Suprapubic skin (tissue), 4 donors: Measurements from ENCODE around the gene RERE. TPM values are rescaled to one million over a fixed set of nuclear protein-coding genes. Genes with fewer than 3 reads are reported as not detected.

Experiments used
- DNase-seq, 2 donors: peaks; one replicate each; pipeline ENCODE4 v3.0.0-alpha.2; 2019; ENCODE audit warnings: low spot score in 2 of 2
- H3K27ac ChIP-seq: fragments of 200-600 bp; sonication (generic); one replicate; pipeline ENCODE4 v1.5.1; 2019
- H3K27me3 ChIP-seq: fragments of 200-600 bp; sonication (generic); one replicate; pipeline ENCODE4 v1.5.1; 2019
- H3K36me3 ChIP-seq: fragments of 200-600 bp; sonication (generic); one replicate; pipeline ENCODE4 v1.5.1; 2019
- H3K4me1 ChIP-seq: fragments of 200-600 bp; sonication (generic); one replicate; pipeline ENCODE4 v1.5.1; 2019
- H3K4me3 ChIP-seq: fragments of 200-600 bp; sonication (generic); one replicate; pipeline ENCODE4 v1.5.1; 2019; ENCODE audit warnings: mild to moderate bottlenecking
- H3K9me3 ChIP-seq: fragments of 200-600 bp; sonication (generic); one replicate; pipeline ENCODE4 v1.5.1; 2019
- EP300 ChIP-seq: sonication (generic); formaldehyde crosslinking; IDR thresholded peaks from one replicate; pipeline ENCODE4 v1.6.1; 2017; ENCODE audit warnings: antibody characterized with exemption
- POLR2A ChIP-seq, 2 donors: fragments of 450-650 bp; IDR thresholded peaks; one replicate each; pipeline ENCODE4 v1.6.1; 2017; ENCODE audit warnings: antibody characterized with exemption in 2 of 2, mild to moderate bottlenecking in 2 of 2, moderate library complexity in 2 of 2
- POLR2AphosphoS5 ChIP-seq, 3 donors: sonication (generic); formaldehyde crosslinking; IDR thresholded peaks; one replicate each; pipeline ENCODE4 v1.6.1; 2017; ENCODE audit warnings: antibody characterized with exemption in 3 of 3
- WGBS: methylation state at CpG from one replicate; pipeline ENCODE4 v1.1.5; 2018; 5-methylcytosine and 5-hydroxymethylcytosine counted together
- total RNA-seq, 4 donors: library from RNA; depleted of rRNA; stranded (reverse); fragments of >200 nt; gene quantifications; one replicate each; pipeline ENCODE4 v1.1.0, GENCODE V29; 2016
- TF ChIP-seq, protein P1 (sequence below), 2 donors: fragments of 200-600 bp in 1 of 2; fragments of 450-650 bp in 1 of 2; sonication (generic) in 1 of 2; IDR thresholded peaks; one replicate each; pipeline ENCODE4 v1.5.1; 2016 to 2019; ENCODE audit warnings: antibody characterized with exemption in 2 of 2, mild to moderate bottlenecking in 1 of 2, moderate library complexity in 1 of 2

RERE gene
- total RNA-seq, 4 donors from 2014 or later = 43.4 to 113 (median 83.3) TPM

DNA sequence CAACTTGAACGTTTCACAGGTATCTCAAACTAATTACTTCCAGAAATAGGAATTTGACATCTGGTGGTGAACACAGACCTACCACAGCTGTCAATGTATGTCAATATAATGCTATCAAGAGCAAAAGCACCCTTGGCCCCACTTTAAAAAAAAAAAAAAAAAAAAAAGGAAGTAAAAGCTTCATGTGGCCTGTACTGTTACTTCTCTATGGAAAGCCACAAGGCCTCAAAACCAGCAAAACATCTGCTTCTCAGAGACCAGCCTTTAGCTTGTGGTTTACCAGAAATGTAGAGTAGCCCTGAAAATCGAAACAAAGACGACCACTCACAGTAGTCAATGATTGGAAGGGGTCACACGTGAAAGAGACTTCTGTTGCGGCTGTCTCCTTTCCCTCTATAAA, 389.9 kb downstream of the RERE start:
- Histone ChIP-seq H3K4me1 (peaks cover 24% of the 10 kb centered on the region), H3K36me3 (no peaks in the 10 kb centered on the region), H3K9me3 (no peaks in the 10 kb centered on the region), H3K27me3 (no peaks in the 10 kb centered on the region), H3K27ac (peak overlapping the region; percentile 12), H3K4me3 (no peak overlapping the region)
- no peak for DNase-seq
- TF ChIP-seq, protein P1, sequence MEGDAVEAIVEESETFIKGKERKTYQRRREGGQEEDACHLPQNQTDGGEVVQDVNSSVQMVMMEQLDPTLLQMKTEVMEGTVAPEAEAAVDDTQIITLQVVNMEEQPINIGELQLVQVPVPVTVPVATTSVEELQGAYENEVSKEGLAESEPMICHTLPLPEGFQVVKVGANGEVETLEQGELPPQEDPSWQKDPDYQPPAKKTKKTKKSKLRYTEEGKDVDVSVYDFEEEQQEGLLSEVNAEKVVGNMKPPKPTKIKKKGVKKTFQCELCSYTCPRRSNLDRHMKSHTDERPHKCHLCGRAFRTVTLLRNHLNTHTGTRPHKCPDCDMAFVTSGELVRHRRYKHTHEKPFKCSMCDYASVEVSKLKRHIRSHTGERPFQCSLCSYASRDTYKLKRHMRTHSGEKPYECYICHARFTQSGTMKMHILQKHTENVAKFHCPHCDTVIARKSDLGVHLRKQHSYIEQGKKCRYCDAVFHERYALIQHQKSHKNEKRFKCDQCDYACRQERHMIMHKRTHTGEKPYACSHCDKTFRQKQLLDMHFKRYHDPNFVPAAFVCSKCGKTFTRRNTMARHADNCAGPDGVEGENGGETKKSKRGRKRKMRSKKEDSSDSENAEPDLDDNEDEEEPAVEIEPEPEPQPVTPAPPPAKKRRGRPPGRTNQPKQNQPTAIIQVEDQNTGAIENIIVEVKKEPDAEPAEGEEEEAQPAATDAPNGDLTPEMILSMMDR (IDR thresholded peaks at IDR 0.05) = no peak
- no peak for TF ChIP-seq EP300
- TF ChIP-seq POLR2A (IDR thresholded peaks at IDR 0.05) = no peak
- TF ChIP-seq POLR2AphosphoS5 (IDR thresholded peaks at IDR 0.05) = no peak
- WGBS = 85% methylated on average over 5 of the region's 5 CpGs

DNA sequence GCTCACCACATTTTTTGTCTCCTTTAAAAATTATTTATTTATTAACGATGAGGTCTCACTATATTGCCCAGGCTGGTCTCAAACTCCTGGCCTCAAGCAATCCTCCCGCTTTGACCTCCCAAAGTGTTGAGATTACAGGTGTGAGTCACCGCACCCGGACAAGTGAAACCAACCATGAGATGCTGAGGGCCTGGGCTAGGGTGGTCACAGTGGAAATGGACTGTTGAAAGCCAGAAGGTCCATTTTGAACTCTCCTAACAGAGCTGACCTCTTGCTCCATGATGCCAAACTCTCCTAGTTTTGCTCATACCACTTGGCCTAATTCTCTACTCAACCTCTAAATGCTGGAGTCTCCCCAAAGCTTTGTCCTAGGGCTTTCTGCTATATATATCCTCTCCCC, 390.4 kb downstream of the RERE start:
- Histone ChIP-seq H3K36me3 (no peaks in the 10 kb centered on the region), H3K4me1 (peaks cover 27% of the 10 kb centered on the region), H3K9me3 (no peaks in the 10 kb centered on the region), H3K27me3 (no peaks in the 10 kb centered on the region), H3K4me3 (no peak overlapping the region), H3K27ac (peak overlapping the region; percentile 3)
- WGBS = 99% methylated on average over 4 of the region's 4 CpGs
- DNase-seq = no peak
- no peak for TF ChIP-seq POLR2AphosphoS5 (IDR thresholded peaks at IDR 0.05)
- no peak for TF ChIP-seq EP300
- TF ChIP-seq, protein P1 (IDR thresholded peaks at IDR 0.05) = no peak
- TF ChIP-seq POLR2A (IDR thresholded peaks at IDR 0.05) = no peak

DNA sequence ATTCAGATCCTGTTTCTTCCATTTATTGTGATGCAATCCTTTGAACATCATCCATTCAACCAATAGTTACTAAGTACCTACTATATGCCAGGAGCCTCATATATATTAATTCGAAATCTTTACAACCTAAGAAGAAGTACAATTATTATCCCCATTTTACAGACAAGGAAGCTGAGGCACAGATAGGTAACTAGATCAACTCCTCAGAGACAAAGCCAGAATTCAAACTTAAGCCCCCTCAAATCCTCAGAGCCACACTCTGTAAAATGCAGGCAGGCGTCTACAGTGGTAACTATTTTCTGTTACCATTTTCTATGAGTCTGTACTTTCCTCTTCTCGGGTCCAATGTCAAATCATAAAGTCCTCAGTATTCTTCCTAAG, 391.7 kb downstream of the RERE start:
- Histone ChIP-seq H3K27me3 (no peaks in the 10 kb centered on the region), H3K27ac (peak overlapping the region; percentile 100), H3K4me3 (no peak overlapping the region), H3K4me1 (peaks cover 33% of the 10 kb centered on the region), H3K36me3 (no peaks in the 10 kb centered on the region), H3K9me3 (no peaks in the 10 kb centered on the region)
- DNase-seq = no peak
- TF ChIP-seq POLR2A (IDR thresholded peaks at IDR 0.05) (no peak), EP300 (no peak), POLR2AphosphoS5 (IDR thresholded peaks at IDR 0.05) (no peak)
- TF ChIP-seq, protein P1 (IDR thresholded peaks at IDR 0.05) = no peak
- 95% methylated on average over 3 of the region's 3 CpGs for WGBS

DNA sequence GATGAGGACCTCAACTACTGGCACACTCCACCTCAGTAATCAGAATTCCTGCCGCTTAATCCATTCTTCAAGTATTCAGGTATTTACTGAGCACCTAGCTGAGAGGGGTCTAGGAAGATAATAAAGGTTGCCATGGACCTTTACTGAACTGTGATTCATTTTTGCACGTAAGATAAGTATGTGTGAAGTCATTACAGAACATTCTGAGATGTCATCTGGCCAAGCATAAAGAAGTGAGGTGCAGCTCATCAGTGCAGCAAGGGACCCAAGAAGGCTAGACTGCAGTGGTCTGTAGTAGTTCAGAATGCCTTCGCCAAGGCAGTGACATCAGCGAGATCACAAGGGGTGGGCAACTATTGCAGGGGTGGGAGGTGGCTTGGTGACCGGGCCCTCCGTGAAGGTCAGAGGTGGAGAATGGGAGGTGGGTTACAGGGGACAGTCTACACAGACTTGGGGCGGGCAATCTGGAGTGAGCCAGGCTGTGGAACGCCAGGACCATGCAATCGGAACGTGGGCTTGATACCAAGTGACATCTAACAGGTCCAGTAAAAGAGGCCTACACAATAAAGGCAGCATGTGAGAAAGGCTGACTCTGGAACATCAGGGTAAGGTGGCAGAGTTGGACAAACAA, 392.2 kb downstream of the RERE start:
- TF ChIP-seq POLR2A (IDR thresholded peaks at IDR 0.05) = no peak
- TF ChIP-seq, protein P1 (IDR thresholded peaks at IDR 0.05) = no peak
- TF ChIP-seq EP300 = no peak
- TF ChIP-seq POLR2AphosphoS5 (IDR thresholded peaks at IDR 0.05) = no peak
- H3K4me3 ChIP-seq = peak overlapping the region; percentile 95
- peaks cover 4% of the 10 kb centered on the region for H3K36me3 ChIP-seq
- 90% methylated on average over 10 of the region's 10 CpGs for WGBS
- H3K4me1 ChIP-seq = peaks cover 37% of the 10 kb centered on the region
- H3K27ac ChIP-seq = peak overlapping the region; percentile 100
- no peaks in the 10 kb centered on the region for H3K9me3 ChIP-seq
- no peak for DNase-seq
- no peaks in the 10 kb centered on the region for H3K27me3 ChIP-seq

DNA sequence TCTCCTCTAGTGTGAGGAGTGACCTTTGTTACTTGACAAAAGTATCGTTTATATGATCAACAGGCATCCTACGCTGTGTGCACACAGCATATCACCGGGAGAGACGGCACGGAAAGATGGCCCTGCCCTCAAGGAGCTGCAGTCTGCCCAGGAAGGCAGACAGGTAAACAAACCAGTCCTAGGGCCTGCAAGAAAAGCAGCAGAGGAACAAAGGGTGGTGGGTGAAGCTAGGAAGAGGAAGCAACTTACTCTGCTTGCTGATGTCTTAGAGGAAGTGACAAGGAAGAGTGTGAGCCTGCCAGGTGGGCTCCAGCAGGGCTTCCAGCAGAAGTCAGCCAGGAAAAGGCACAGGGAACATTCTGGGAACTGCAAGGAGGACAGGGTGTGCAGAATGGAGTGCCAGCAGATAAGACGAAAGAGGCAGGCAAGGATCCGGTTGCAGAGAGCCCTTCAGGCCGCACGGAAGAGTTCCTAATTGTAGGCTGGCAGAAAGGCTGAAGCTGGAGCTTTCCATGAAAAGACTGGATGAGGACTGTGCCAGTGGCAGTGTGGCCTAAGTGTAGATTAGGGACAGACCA, 392.8 kb downstream of the RERE start:
- Histone ChIP-seq H3K4me3 (peak overlapping the region; percentile 95), H3K27me3 (no peaks in the 10 kb centered on the region), H3K4me1 (peaks cover 43% of the 10 kb centered on the region), H3K9me3 (no peaks in the 10 kb centered on the region), H3K36me3 (peaks cover 9% of the 10 kb centered on the region), H3K27ac (peak overlapping the region; percentile 100)
- WGBS = 23% methylated on average over 9 of the region's 9 CpGs
- DNase-seq = no peak
- TF ChIP-seq POLR2A (IDR thresholded peaks at IDR 0.05) = no peak
- peak in 1 of 3 donors; percentile 14 for TF ChIP-seq POLR2AphosphoS5 (IDR thresholded peaks at IDR 0.05)
